ENCODE results near the gene CTNNAL1.
"Not testable (repeated sequence)": the region's sequence is repeated elsewhere in the genome, so short reads cannot be mapped to it uniquely, and the experiment has no call there.

DNA sequence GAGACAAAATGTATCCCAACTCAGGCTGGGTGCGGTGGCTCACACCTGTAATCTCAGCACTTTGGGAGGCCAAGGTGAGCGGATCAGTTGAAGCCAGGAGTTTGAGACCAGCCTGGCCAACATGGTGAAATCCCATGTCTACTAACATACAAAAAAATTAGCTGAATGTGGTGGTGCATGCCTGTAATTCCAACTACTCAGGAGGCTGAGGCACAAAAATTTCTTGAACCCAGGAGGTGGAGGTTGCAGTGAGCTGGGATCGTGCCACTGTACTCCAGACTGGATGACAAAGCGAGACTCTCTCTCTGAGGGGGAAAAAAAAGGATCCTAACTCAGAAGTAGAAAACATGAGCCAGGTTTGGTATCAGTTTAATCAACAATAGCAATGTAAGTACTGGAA is 39.8 kb upstream of the CTNNAL1 start:
- TF ChIP-seq, protein P1, sequence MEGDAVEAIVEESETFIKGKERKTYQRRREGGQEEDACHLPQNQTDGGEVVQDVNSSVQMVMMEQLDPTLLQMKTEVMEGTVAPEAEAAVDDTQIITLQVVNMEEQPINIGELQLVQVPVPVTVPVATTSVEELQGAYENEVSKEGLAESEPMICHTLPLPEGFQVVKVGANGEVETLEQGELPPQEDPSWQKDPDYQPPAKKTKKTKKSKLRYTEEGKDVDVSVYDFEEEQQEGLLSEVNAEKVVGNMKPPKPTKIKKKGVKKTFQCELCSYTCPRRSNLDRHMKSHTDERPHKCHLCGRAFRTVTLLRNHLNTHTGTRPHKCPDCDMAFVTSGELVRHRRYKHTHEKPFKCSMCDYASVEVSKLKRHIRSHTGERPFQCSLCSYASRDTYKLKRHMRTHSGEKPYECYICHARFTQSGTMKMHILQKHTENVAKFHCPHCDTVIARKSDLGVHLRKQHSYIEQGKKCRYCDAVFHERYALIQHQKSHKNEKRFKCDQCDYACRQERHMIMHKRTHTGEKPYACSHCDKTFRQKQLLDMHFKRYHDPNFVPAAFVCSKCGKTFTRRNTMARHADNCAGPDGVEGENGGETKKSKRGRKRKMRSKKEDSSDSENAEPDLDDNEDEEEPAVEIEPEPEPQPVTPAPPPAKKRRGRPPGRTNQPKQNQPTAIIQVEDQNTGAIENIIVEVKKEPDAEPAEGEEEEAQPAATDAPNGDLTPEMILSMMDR (conservative IDR thresholded peaks at IDR 0.05; ENCODE audit: low read depth, low read length) = not testable (repeated sequence)
- not testable (repeated sequence) for TF ChIP-seq EZH2 (IDR thresholded peaks at IDR 0.05; ENCODE audit: borderline replicate concordance, low read depth, low read length, poor library complexity, severe bottlenecking)

Data from A673 (cell line).